Measurements from ENCODE around the gene DEFB121.

The DEFB121 gene

DNA sequence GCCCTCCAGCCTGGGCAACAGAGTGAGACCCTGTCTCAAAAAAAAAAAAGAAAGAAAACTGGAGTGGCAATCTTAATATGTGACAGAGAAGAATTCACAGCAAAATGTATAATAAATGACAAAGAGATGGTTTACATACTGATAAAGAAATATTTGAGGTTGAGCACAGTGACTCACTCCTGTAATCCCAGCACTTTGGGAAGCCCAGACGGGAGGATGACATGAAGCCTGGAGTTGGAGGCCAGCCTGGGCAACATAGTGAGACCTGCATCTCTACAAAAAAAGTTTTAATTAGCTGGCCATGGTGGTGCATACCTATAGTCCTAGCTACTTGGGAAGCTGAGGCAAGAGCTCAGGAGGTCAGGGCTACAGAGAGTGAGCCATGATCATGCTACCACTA is 50.0 kb downstream of the DEFB121 start:
- DNase-seq = no peak
